Measurements from ENCODE around the gene DOCK6.
A peak's percentile ranks its signal among the peaks of the same experiment; 100 is the strongest.

DOCK6 gene

GRCh38 chr19:11261971-11262839 lies at the start of gene DOCK6:
Gene DOCK6, minus strand, starts transcription at chr19:11262524. Its CDS starts 84 bp downstream, at chr19:11262440.
- peak; percentile 8 to 29 for DNase-seq

- DNase-seq, result no peak
Measured at GRCh38 chr19:11306337-11306736, 44.0 kb upstream of the DOCK6 start.

GRCh38 chr19:11304936-11305335 lies 42.6 kb upstream of the DOCK6 start:
- DNase-seq, result no peak

GRCh38 chr19:11300811-11301120 lies 38.4 kb upstream of the DOCK6 start:
- DNase-seq, result no peak

- DNase-seq, result no peak
Measured at GRCh38 chr19:11299946-11300810, 37.9 kb upstream of the DOCK6 start.

GRCh38 chr19:11296264-11296663 lies 33.9 kb upstream of the DOCK6 start:
- no peak for DNase-seq

GRCh38 chr19:11295665-11296245 lies 33.4 kb upstream of the DOCK6 start, which contains the start of gene TSPAN16:
Gene TSPAN16, plus strand, starts transcription at chr19:11296160. Its CDS starts 138 bp downstream, at chr19:11296298.
- DNase-seq, result no peak

- no peak for DNase-seq
Measured at GRCh38 chr19:11295180-11295579, 32.9 kb upstream of the DOCK6 start.

GRCh38 chr19:11293433-11294389 lies 31.4 kb upstream of the DOCK6 start:
- DNase-seq, result peak; percentile 85

GRCh38 chr19:11291991-11292390 lies 29.7 kb upstream of the DOCK6 start:
- DNase-seq, result no peak

GRCh38 chr19:11291415-11291814 lies 29.1 kb upstream of the DOCK6 start:
- no peak for DNase-seq

- DNase-seq, result no peak
Measured at GRCh38 chr19:11290256-11290655, 27.9 kb upstream of the DOCK6 start.

GRCh38 chr19:11288349-11288748 lies 26.0 kb upstream of the DOCK6 start:
- DNase-seq, result no peak

GRCh38 chr19:11286312-11286974 lies 24.1 kb upstream of the DOCK6 start:
- no peak for DNase-seq

GRCh38 chr19:11284515-11284914 lies 22.2 kb upstream of the DOCK6 start:
- DNase-seq, result no peak

GRCh38 chr19:11281356-11282049 lies 19.2 kb upstream of the DOCK6 start:
- DNase-seq, result no peak

- peak in 1 of 2 donors; percentile 17 for DNase-seq
Measured at GRCh38 chr19:11279505-11280236, 17.3 kb upstream of the DOCK6 start.

GRCh38 chr19:11278670-11279069 lies 16.3 kb upstream of the DOCK6 start:
- DNase-seq, result no peak

GRCh38 chr19:11274533-11275086 lies 12.3 kb upstream of the DOCK6 start:
- no peak for DNase-seq

GRCh38 chr19:11273989-11274388 lies 11.7 kb upstream of the DOCK6 start:
- DNase-seq, result no peak

All from stimulated activated CD4-positive, alpha-beta T cell treated with anti-CD3 and anti-CD28 coated beads, Interleukin-2, amount 100 ng/mL, for 48 hours (primary cell).